Fibroblast of the conjunctiva (primary cell): ENCODE data around the gene TBC1D7.

ENCODE experiments used
- DNase-seq: peaks from one replicate; pipeline ENCODE4 v3.0.0-alpha.2; 2010; ENCODE audit warnings: low read depth

TBC1D7 gene

GRCh38 chr6:13328076-13328874 is at the start of gene TBC1D7:
Gene TBC1D7 (minus strand): TSS chr6:13328537. CDS start chr6:13326898, 1,639 bp downstream.
- DNase-seq, result peak; percentile 82

DNA sequence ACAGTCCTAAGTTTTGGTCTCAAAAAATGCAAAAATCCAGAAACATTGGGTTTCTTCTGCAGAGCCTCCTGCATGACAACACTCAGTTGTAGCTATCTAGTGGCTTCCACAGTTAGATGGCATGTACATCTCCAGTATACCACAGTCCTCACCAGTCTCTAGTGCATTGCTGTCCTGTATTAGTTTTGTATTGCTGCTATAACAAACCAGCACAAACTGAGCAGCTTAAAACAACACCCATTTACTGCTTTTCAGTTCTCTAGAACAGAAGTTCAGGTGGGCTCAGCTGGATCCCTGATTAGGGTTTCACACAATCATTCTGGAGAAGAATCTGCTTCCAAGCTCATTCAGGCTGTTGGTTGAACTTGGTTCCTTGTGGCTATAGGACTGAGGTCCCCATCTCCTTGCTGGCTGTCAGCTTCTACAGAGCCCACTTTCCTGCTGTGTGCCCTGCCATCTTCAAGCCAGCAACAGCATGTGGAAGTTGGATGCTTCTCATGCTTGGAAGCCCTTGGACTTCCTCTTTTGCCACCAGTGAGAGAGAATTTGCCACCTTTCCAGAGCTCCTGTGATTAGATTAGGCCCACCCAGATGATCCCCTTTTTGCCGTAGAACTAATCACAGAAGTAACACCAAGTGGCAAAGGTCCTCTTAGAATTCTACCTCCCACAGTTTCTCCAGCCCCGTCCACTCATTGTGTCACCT is 48.9 kb upstream of the TBC1D7 start:
- DNase-seq, result no peak

- no peak for DNase-seq
Measured at GRCh38 chr6:13375360-13375878, 47.1 kb upstream of the TBC1D7 start.

DNA sequence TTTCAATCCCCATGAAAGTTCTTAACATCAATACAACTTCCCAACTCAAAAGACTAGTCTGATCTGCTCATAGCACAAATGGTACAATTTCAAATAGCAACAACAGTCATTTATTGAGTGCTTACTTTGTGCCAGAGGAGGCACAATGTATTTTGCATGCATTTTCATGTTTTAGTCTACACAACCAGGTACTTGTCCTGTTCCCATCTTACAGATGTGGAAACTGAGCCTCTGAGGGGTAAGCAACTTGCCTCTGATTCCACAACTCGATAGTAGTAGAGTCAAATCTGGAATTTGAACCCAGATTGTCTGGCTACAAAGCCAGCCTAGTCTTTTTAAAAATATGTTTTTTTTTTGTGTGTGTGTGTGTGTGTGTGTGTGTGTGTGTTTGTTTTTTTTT is 45.6 kb upstream of the TBC1D7 start:
- no peak for DNase-seq

GRCh38 chr6:13373488-13373886 is 45.1 kb upstream of the TBC1D7 start:
- DNase-seq, result no peak

DNA sequence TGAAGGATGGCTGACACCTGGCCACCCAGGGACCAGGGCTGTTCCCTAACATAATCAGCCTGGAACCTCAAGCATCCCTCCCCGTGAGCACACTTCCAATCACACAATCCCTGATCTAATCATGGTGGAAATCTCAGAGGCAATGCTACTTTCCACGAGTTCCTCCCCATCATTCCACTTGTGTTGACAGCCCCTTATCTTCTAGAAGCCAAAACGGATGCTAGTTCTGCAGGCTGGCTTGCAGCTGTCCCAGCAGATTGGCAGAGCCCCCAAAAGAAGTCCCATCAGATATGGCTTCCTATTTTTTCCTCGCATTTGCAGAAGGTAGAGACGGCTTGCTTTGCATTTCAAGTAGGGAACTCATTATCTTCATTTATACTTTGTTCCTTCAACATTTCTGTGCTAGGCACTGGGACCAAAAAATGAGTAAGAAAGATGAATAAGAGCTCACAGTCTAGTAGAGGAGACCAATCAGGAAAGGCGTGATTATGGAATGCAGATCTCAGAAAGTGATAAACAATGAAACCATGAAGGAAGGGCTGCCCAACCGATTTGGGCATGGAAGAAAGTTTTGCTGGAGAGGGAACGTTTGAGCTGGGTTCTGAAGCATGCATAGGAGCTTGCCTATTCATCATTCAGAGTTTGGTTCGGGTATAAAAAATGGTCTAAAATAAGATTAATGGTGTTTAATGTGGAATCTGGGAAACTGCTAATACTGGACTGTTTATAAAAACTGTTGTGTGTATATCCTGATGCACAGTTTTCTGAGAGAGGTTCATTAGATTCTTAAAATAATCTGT is 44.6 kb upstream of the TBC1D7 start:
- DNase-seq, result no peak

DNA sequence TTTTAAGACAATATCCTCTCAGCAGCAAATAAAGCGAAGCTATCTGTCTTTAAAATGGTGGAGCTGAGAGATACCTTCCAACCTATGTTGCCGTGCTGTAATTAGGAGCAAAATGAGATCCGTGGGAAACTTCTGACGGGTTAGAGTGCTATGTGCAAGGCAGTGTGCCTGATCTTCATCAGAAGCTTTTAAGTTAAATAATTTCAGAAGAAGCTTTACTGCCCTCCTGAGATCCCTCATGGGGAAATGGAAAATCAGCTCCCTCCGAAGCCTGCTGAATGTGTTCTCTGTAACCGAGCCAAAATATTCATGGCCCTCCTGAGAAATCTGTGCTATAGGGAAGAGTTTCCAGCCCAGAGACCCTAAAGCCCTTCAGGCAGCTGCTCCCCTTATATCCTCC is 43.7 kb upstream of the TBC1D7 start:
- DNase-seq, result no peak

DNA sequence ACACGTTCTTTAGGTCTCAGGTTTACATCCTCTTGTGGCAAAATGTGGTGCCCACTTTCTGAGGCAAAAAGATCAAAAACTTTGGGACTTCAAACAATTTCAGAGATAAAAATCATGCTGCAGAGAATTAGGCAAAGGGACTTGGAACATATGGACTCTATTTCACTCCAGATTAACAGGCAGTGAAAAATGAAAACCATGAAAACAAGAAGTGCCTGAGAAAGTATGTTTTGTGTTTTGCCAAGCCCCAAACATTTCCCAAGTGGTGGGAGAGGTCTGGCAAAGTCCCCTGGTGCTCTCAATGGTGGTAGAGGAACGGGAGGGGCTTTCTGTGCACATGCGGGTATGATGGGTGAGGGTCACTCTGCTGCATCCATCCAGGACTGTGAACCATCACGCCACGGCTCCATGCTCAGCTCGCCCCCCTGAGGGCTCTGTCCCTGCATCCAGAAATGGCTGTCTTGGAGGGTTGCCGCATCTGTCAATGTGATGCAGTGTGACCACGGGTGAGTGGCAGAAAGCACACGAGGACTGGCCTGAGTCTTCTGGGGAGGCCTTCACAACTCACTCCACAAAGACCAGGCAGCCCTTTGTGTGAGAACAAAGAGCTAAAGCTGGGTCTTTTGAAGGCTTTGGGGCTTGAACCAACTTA is 43.2 kb upstream of the TBC1D7 start:
- DNase-seq, result no peak

GRCh38 chr6:13370623-13371022 is 42.3 kb upstream of the TBC1D7 start:
- DNase-seq, result no peak

DNA sequence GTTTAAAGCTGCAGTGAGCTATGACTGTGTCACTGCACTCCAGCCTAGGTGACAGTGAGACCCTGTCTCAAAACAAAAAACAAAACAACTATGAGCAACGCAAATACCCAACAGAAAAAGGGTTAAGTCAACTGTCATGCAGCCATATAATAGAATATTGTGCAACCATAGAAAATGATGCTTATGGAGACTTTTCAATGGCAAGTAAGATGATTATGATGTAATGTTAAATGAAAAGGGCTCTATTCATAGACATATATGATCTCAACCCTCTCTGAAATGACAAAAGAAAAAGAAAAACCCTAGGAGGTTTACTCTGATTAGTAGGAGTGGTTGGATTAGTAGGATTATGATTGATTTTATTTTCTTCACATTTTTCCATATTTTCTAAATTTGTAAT is 41.3 kb upstream of the TBC1D7 start:
- DNase-seq, result no peak

GRCh38 chr6:13368731-13369115 is 40.4 kb upstream of the TBC1D7 start:
- no peak for DNase-seq

- no peak for DNase-seq
Measured at GRCh38 chr6:13368079-13368730, 39.9 kb upstream of the TBC1D7 start.

GRCh38 chr6:13367396-13367795 is 39.1 kb upstream of the TBC1D7 start:
- DNase-seq, result no peak

DNA sequence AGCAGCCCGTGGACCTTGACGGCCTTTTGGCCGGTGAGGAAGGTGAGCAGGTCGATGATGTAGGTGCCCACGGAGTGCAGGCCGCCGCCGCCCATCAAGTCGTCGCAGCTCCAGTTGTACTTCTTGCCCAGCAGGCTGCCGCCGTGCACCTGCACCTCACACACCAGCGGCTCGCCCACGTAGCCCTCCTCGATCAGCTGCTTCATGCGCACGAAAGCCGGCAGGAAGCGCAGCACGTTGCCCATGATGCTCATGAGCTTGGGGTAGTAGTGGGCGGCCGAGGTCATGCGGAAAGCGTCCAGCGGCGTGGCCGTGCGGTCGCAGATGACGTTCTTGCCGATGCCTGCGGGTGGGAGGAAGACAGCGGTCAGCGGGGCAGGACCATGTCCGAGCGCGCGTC is 37.0 kb upstream of the TBC1D7 start:
- no peak for DNase-seq

- no peak for DNase-seq
Measured at GRCh38 chr6:13364842-13365241, 36.5 kb upstream of the TBC1D7 start.

DNA sequence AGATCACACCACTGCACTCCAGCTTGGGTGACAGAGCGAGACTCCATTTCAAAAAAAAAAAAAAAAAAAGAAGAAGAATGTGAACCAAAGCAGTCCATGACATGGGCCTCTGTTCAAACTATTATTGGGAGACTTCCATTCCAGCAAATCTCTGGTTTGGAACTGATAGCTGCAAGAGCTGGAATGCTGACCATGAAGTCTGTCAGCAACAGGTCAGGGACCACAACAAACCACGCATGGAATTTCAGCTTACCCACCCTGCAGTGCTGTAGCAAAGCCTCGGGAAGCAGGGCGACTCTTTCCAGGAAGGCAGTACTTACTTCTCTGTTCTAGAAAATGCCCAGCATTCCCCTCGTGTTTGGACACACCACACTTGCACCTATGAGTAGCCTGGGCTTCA is 34.1 kb upstream of the TBC1D7 start:
- no peak for DNase-seq

DNA sequence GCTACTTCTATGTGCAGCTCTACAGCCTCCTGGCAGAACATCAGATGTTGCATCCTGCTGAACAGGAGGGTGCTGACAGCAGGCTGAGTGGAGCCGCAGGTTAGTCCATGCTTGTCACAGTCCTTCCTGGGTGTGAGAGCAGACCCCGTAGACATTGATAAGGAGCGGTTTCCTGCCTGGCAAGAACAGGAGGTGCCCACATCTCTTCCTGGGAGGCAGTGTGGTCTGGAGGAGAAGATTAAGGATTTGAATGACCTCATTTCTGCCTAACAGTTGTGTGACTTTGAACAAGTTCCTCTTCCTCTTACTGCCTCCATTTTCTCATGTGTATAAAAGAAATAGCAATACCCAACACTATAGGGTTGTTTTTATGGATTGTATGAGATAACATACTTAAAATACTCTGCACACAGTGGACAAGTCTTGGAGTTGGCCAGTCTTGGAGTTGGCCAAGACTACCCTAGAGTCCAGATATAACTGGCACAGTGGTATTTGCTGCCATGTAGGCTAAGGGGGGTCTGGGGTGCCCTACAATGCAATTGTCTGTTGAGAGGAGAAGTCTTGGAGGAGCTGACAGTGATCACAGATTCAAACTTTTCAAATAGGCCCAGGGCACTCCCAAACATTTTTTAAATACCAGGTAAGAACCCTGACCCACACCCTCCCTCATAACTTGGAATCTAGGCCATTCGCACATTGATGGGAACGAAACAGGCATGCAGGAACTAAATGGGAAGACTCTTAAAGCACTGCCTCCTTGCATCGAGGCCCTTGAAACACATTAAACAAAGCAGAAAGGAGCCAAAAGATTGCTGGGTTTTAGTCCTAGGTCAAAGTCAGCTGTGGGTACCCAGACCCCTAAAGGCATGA is 32.6 kb upstream of the TBC1D7 start:
- DNase-seq, result no peak

- DNase-seq, result no peak
Measured at GRCh38 chr6:13359287-13359686, 30.9 kb upstream of the TBC1D7 start.

- no peak for DNase-seq
Measured at GRCh38 chr6:13358511-13358910, 30.2 kb upstream of the TBC1D7 start.

- no peak for DNase-seq
Measured at GRCh38 chr6:13357551-13358075, 29.3 kb upstream of the TBC1D7 start.
